ENCODE results near the gene VRK1. TPM values are rescaled to one million over a fixed set of nuclear protein-coding genes. Genes with fewer than 3 reads are reported as not detected.

The VRK1 gene
- total RNA-seq, 2 experiments from 2014 or later: 97.5 to 97.9 TPM

- Histone ChIP-seq H3K9me3 (ENCODE audit: low read length) (no peaks in the 10 kb centered on the region), H3K4me2 (ENCODE audit: low read length) (no peak overlapping the region), H4K20me1 (ENCODE audit: insufficient read depth, low read length) (no peaks in the 10 kb centered on the region), H3K4me3 (ENCODE audit: low read depth, low read length, poor library complexity, severe bottlenecking) (no peak overlapping the region), H3K4me1 (ENCODE audit: insufficient read depth, low read length, poor library complexity, severe bottlenecking) (no peaks in the 10 kb centered on the region), H3K79me2 (ENCODE audit: insufficient read depth, low read depth, low read length) (no peaks in the 10 kb centered on the region), H2AFZ (ENCODE audit: low read length) (no peak overlapping the region), H3K36me3 (ENCODE audit: insufficient read depth, low read length) (no peaks in the 10 kb centered on the region), H3K9me2 (ENCODE audit: insufficient read depth, low read length) (no peaks in the 10 kb centered on the region), H3K27ac (ENCODE audit: low read depth, low read length, poor library complexity, severe bottlenecking) (no peak overlapping the region)
- no TSS peak for BruUV-seq (replicated peaks)
- DNase-seq (ENCODE audit: low spot score): no peak
- TF ChIP-seq CTCF (conservative IDR thresholded peaks at IDR 0.05; ENCODE audit: low read length): no peak
- CTCF ChIA-PET (ENCODE audit: unreplicated experiment): no interaction called here
- POLR2A ChIA-PET: no interaction called here
- intact Hi-C loops (cut with micrococcal nuclease; ENCODE audit: unreplicated experiment): no loop called here
Measured at GRCh38 chr14:96792003-96792402, 5.2 kb upstream of the VRK1 start.

- Histone ChIP-seq H2AFZ (ENCODE audit: low read length) (no peak overlapping the region), H3K4me1 (ENCODE audit: insufficient read depth, low read length, poor library complexity, severe bottlenecking) (no peaks in the 10 kb centered on the region), H3K27ac (ENCODE audit: low read depth, low read length, poor library complexity, severe bottlenecking) (no peak overlapping the region), H3K9me2 (ENCODE audit: insufficient read depth, low read length) (no peaks in the 10 kb centered on the region), H3K4me3 (ENCODE audit: low read depth, low read length, poor library complexity, severe bottlenecking) (no peak overlapping the region), H3K9me3 (ENCODE audit: low read length) (no peaks in the 10 kb centered on the region), H3K79me2 (ENCODE audit: insufficient read depth, low read depth, low read length) (peaks cover under 1% of the 10 kb centered on the region; the same call in 1 of the 2 replicates), H4K20me1 (ENCODE audit: insufficient read depth, low read length) (no peaks in the 10 kb centered on the region), H3K4me2 (ENCODE audit: low read length) (no peak overlapping the region), H3K36me3 (ENCODE audit: insufficient read depth, low read length) (no peaks in the 10 kb centered on the region)
- ChIA-PET CTCF (ENCODE audit: unreplicated experiment) (no interaction called here), POLR2A (no interaction called here)
- DNase-seq (ENCODE audit: low spot score): no peak
- intact Hi-C loops (cut with micrococcal nuclease; ENCODE audit: unreplicated experiment): no loop called here
- TF ChIP-seq EZH2phosphoT487 (IDR thresholded peaks at IDR 0.05; ENCODE audit: borderline replicate concordance, low read depth, low read length) (no peak), CTCF (conservative IDR thresholded peaks at IDR 0.05; ENCODE audit: low read length) (no peak)
- no TSS peak for BruUV-seq (replicated peaks)
Measured at GRCh38 chr14:96792591-96792990, 4.6 kb upstream of the VRK1 start.

- Histone ChIP-seq H3K4me2 (ENCODE audit: low read length) (no peak overlapping the region), H2AFZ (ENCODE audit: low read length) (no peak overlapping the region), H3K4me3 (ENCODE audit: low read depth, low read length, poor library complexity, severe bottlenecking) (no peak overlapping the region), H3K4me1 (ENCODE audit: insufficient read depth, low read length, poor library complexity, severe bottlenecking) (peaks cover 4% of the 10 kb centered on the region), H3K79me2 (ENCODE audit: insufficient read depth, low read depth, low read length) (peaks cover 10% of the 10 kb centered on the region), H3K9me3 (ENCODE audit: low read length) (no peaks in the 10 kb centered on the region), H3K27ac (ENCODE audit: low read depth, low read length, poor library complexity, severe bottlenecking) (no peak overlapping the region), H3K36me3 (ENCODE audit: insufficient read depth, low read length) (no peaks in the 10 kb centered on the region), H3K9me2 (ENCODE audit: insufficient read depth, low read length) (no peaks in the 10 kb centered on the region), H4K20me1 (ENCODE audit: insufficient read depth, low read length) (peaks cover 6% of the 10 kb centered on the region)
- CTCF ChIA-PET (ENCODE audit: unreplicated experiment): no interaction called here
- POLR2A ChIA-PET: no interaction called here
- no TSS peak for BruUV-seq (replicated peaks)
- TF ChIP-seq CTCF (conservative IDR thresholded peaks at IDR 0.05; ENCODE audit: low read length) (no peak), EZH2phosphoT487 (IDR thresholded peaks at IDR 0.05; ENCODE audit: borderline replicate concordance, low read depth, low read length) (no peak)
- no peak for DNase-seq (ENCODE audit: low spot score)
- intact Hi-C loops (cut with micrococcal nuclease; ENCODE audit: unreplicated experiment): no loop called here
Measured at GRCh38 chr14:96793547-96793946, 3.6 kb upstream of the VRK1 start.
